ENCODE results near the gene ACTN1.

ACTN1 gene

GRCh38 chr14:68840454-68840853, 138.6 kb downstream of the ACTN1 start:
- peak; percentile 55 for DNase-seq (ENCODE audit: low read depth)
- TF ChIP-seq CTCF (conservative IDR thresholded peaks at IDR 0.05; ENCODE audit: low read depth, low read length): no peak
- H3K4me3 ChIP-seq (ENCODE audit: low read depth, low read length): no peak overlapping the region

- DNase-seq (ENCODE audit: low read depth): no peak
- no peak for TF ChIP-seq CTCF (conservative IDR thresholded peaks at IDR 0.05; ENCODE audit: low read depth, low read length)
- H3K4me3 ChIP-seq (ENCODE audit: low read depth, low read length): no peak overlapping the region
Measured at GRCh38 chr14:68836082-68836481, 143.0 kb downstream of the ACTN1 start.

GRCh38 chr14:68834816-68835215, 144.3 kb downstream of the ACTN1 start:
- DNase-seq (ENCODE audit: low read depth): no peak
- no peak for TF ChIP-seq CTCF (conservative IDR thresholded peaks at IDR 0.05; ENCODE audit: low read depth, low read length)
- H3K4me3 ChIP-seq (ENCODE audit: low read depth, low read length): no peak overlapping the region

GRCh38 chr14:68828698-68829097, 150.4 kb downstream of the ACTN1 start:
- TF ChIP-seq CTCF (conservative IDR thresholded peaks at IDR 0.05; ENCODE audit: low read depth, low read length): no peak
- no peak for DNase-seq (ENCODE audit: low read depth)
- no peak overlapping the region for H3K4me3 ChIP-seq (ENCODE audit: low read depth, low read length)

GRCh38 chr14:68825729-68826128, 153.4 kb downstream of the ACTN1 start:
- no peak for TF ChIP-seq CTCF (conservative IDR thresholded peaks at IDR 0.05; ENCODE audit: low read depth, low read length)
- no peak for DNase-seq (ENCODE audit: low read depth)
- H3K4me3 ChIP-seq (ENCODE audit: low read depth, low read length): no peak overlapping the region

- peak; percentile 79 for DNase-seq (ENCODE audit: low read depth)
- peak; percentile 94 for TF ChIP-seq CTCF (conservative IDR thresholded peaks at IDR 0.05; ENCODE audit: low read depth, low read length)
- no peak overlapping the region for H3K4me3 ChIP-seq (ENCODE audit: low read depth, low read length)
Measured at GRCh38 chr14:68824517-68825347, 154.4 kb downstream of the ACTN1 start.

GRCh38 chr14:68824207-68824516, 154.9 kb downstream of the ACTN1 start:
- no peak for TF ChIP-seq CTCF (conservative IDR thresholded peaks at IDR 0.05; ENCODE audit: low read depth, low read length)
- no peak overlapping the region for H3K4me3 ChIP-seq (ENCODE audit: low read depth, low read length)
- DNase-seq (ENCODE audit: low read depth): no peak

Measured in choroid plexus epithelial cell (primary cell).